Lung (tissue), 12 donors: ENCODE results near the gene CLDN6. TPM values are rescaled to one million over a fixed set of nuclear protein-coding genes. Genes with fewer than 3 reads are reported as not detected.

ENCODE experiments used
- ATAC-seq: fragments of 200-7000 bp; cut with Tn5 transposase; one replicate; pipeline ENCODE4 v1.9.1; 2020; ENCODE audit warnings: moderate number of reproducible peaks; ENCODE audit not compliant: insufficient read depth, low FRiP score
- DNase-seq, 3 donors: peaks; one replicate each; pipeline ENCODE4 v3.0.0-alpha.2; 2013 to 2017
- H3K27ac ChIP-seq, 2 donors: one replicate each; pipeline ENCODE4 v1.5.1; 2013; ENCODE audit warnings: mild to moderate bottlenecking in 2 of 2, moderate library complexity in 2 of 2, control low read depth in 1 of 2, inconsistent platforms in 1 of 2, low read depth in 1 of 2, low read length in 1 of 2
- H3K27me3 ChIP-seq, 3 donors: one replicate each; pipeline ENCODE4 v1.5.1; 2013; ENCODE audit warnings: low read length in 2 of 3; ENCODE audit not compliant: control insufficient read depth in 3 of 3, insufficient read depth in 3 of 3
- H3K36me3 ChIP-seq, 4 donors: one replicate each; pipeline ENCODE4 v1.5.1; 2013; ENCODE audit warnings: low read length in 4 of 4, mild to moderate bottlenecking in 1 of 4, moderate library complexity in 1 of 4; ENCODE audit not compliant: control insufficient read depth in 4 of 4, insufficient read depth in 4 of 4
- H3K4me1 ChIP-seq, 5 donors: one replicate each; pipeline ENCODE4 v1.5.1; 2013; ENCODE audit warnings: low read length in 5 of 5, mild to moderate bottlenecking in 2 of 5, moderate library complexity in 1 of 5; ENCODE audit not compliant: control insufficient read depth in 5 of 5, insufficient read depth in 5 of 5
- H3K4me3 ChIP-seq: one replicate; pipeline ENCODE4 v1.5.1; 2013; ENCODE audit warnings: mild to moderate bottlenecking, control low read depth, moderate library complexity
- H3K9ac ChIP-seq, 2 donors: one replicate each; pipeline ENCODE4 v1.5.1; 2013; ENCODE audit warnings: low read length in 2 of 2, control low read depth in 1 of 2; ENCODE audit not compliant: insufficient read depth in 1 of 2
- H3K9me3 ChIP-seq, 4 donors: one replicate each; pipeline ENCODE4 v1.5.1; 2013; ENCODE audit warnings: low read length in 3 of 4, mild to moderate bottlenecking in 1 of 4, moderate library complexity in 1 of 4; ENCODE audit not compliant: control insufficient read depth in 4 of 4, insufficient read depth in 3 of 4
- CTCF ChIP-seq: IDR thresholded peaks from 2 replicates; pipeline ENCODE4 v1.5.1; 2012; ENCODE audit warnings: mild to moderate bottlenecking; ENCODE audit errors: control extremely low read depth, extremely low read depth
- WGBS, 2 donors: extraction: QIAGEN DNeasy Blood & Tissue Kit; methylation state at CpG; one replicate each; pipeline ENCODE4 v1.1.7; 2013; 5-methylcytosine and 5-hydroxymethylcytosine counted together
- polyA plus RNA-seq, 2 donors: library from polyadenylated mRNA; stranded (reverse); fragments of 200-250 nt; gene quantifications; one replicate each; pipeline ENCODE4 v1.2.1, GENCODE V29; 2013
- total RNA-seq, 2 donors: library from RNA; depleted of rRNA in 1 of 2; stranded (reverse); fragments of >200 nt in 1 of 2; gene quantifications; one replicate each; pipeline ENCODE4 v1.2.1, GENCODE V29; 2014 to 2021
- donor health status: control.
- donor health status: control.
- donor health status: Bipolar disorder and iron deficiency.
- donor health status: healthy.
- donor health status: DM: yes; HTN: yes; CAD: no.

CLDN6 gene
- total and polyA plus RNA-seq, 4 donors = 0.10 to 7.1 (median 0.92) TPM; not detected in 1

- Histone ChIP-seq H3K4me3 (no peak overlapping the region), H3K9ac (no peak overlapping the region), H3K9me3 (no peaks in the 10 kb centered on the region), H3K27ac (no peak overlapping the region), H3K27me3 (peaks cover 0 to 46% (median 41%) of the 10 kb centered on the region in 3 donors), H3K4me1 (peaks cover 0 to 11% (median 0%) of the 10 kb centered on the region in 5 donors), H3K36me3 (no peaks in the 10 kb centered on the region)
- 32% methylated on average over 7 of the region's 7 CpGs for WGBS, 2 donors
- no peak for DNase-seq
- TF ChIP-seq CTCF = no peak
- ATAC-seq = no peak
Measured at GRCh38 chr16:3032624-3033023, 14.6 kb upstream of the CLDN6 start.

- H3K9ac ChIP-seq = no peak overlapping the region
- TF ChIP-seq CTCF = no peak
- H3K27ac ChIP-seq = no peak overlapping the region
- peaks cover 0 to 18% (median 7%) of the 10 kb centered on the region in 4 donors for H3K36me3 ChIP-seq
- H3K9me3 ChIP-seq = no peaks in the 10 kb centered on the region
- ATAC-seq (no peak), DNase-seq (no peak)
- H3K4me1 ChIP-seq = peaks cover 0 to 11% (median 0%) of the 10 kb centered on the region in 5 donors
- 78 to 79% methylated on average over 31 to 33 of the region's 33 CpGs for WGBS, 2 donors
- H3K4me3 ChIP-seq = no peak overlapping the region
- peaks cover 0 to 32% (median 27%) of the 10 kb centered on the region in 3 donors for H3K27me3 ChIP-seq
Measured at GRCh38 chr16:3030222-3031212, 12.5 kb upstream of the CLDN6 start.

GRCh38 chr16:3029491-3030221 lies 11.7 kb upstream of the CLDN6 start:
- Histone ChIP-seq H3K36me3 (peaks cover 0 to 18% (median 7%) of the 10 kb centered on the region in 4 donors), H3K27ac (peak overlapping the region in 1 of 2 donors; percentile 11), H3K4me3 (no peak overlapping the region), H3K9me3 (no peaks in the 10 kb centered on the region), H3K9ac (no peak overlapping the region), H3K27me3 (peaks cover 0 to 27% (median 23%) of the 10 kb centered on the region in 3 donors), H3K4me1 (peaks cover 0 to 11% (median 0%) of the 10 kb centered on the region in 5 donors)
- DNase-seq (peak in 2 of 3 donors; percentile 21 to 54), ATAC-seq (no peak)
- TF ChIP-seq CTCF = no peak
- WGBS, 2 donors = 12 to 20% methylated on average over 51 to 59 of the region's 59 CpGs
